ENCODE measurements around the gene GFOD1.

Gene GFOD1

GRCh38 chr6:13485923-13486562 is 1.4 kb downstream of the GFOD1 start:
- peak; percentile 25 to 30 for DNase-seq (ENCODE audit: low read depth in 2 of 2)

- no peak for DNase-seq (ENCODE audit: low read depth in 2 of 2)
These were observed 2.1 kb downstream of the GFOD1 start for GRCh38 chr6:13485303-13485702.

GRCh38 chr6:13484827-13485226 is 2.6 kb downstream of the GFOD1 start:
- no peak for DNase-seq (ENCODE audit: low read depth in 2 of 2)

GRCh38 chr6:13484138-13484708 is 3.2 kb downstream of the GFOD1 start:
- no peak for DNase-seq (ENCODE audit: low read depth in 2 of 2)

GRCh38 chr6:13480631-13481501 is 6.5 kb downstream of the GFOD1 start:
- DNase-seq (ENCODE audit: low read depth in 2 of 2) = no peak

GRCh38 chr6:13479971-13480434 is 7.4 kb downstream of the GFOD1 start:
- DNase-seq (ENCODE audit: low read depth in 2 of 2) = no peak

GRCh38 chr6:13479206-13479800 is 8.1 kb downstream of the GFOD1 start:
- no peak for DNase-seq (ENCODE audit: low read depth in 2 of 2)

- no peak for DNase-seq (ENCODE audit: low read depth in 2 of 2)
These were observed 8.9 kb downstream of the GFOD1 start for GRCh38 chr6:13478525-13478966.

- DNase-seq (ENCODE audit: low read depth in 2 of 2) = no peak
These were observed 12.6 kb downstream of the GFOD1 start for GRCh38 chr6:13474787-13475186.

- no peak for DNase-seq (ENCODE audit: low read depth in 2 of 2)
These were observed 13.0 kb downstream of the GFOD1 start for GRCh38 chr6:13474360-13474759.

GRCh38 chr6:13473768-13474165 is 13.6 kb downstream of the GFOD1 start:
- no peak for DNase-seq (ENCODE audit: low read depth in 2 of 2)

- no peak for DNase-seq (ENCODE audit: low read depth in 2 of 2)
These were observed 14.2 kb downstream of the GFOD1 start for GRCh38 chr6:13472976-13473767.

GRCh38 chr6:13472099-13472498 is 15.3 kb downstream of the GFOD1 start:
- no peak for DNase-seq (ENCODE audit: low read depth in 2 of 2)

- no peak for DNase-seq (ENCODE audit: low read depth in 2 of 2)
These were observed 16.2 kb downstream of the GFOD1 start for GRCh38 chr6:13471184-13471583.

- DNase-seq (ENCODE audit: low read depth in 2 of 2) = no peak
These were observed 16.9 kb downstream of the GFOD1 start for GRCh38 chr6:13470238-13471140.

- no peak for DNase-seq (ENCODE audit: low read depth in 2 of 2)
These were observed 17.7 kb downstream of the GFOD1 start for GRCh38 chr6:13469693-13470092.

- no peak for DNase-seq (ENCODE audit: low read depth in 2 of 2)
These were observed 18.6 kb downstream of the GFOD1 start for GRCh38 chr6:13468839-13469238.

GRCh38 chr6:13467216-13467600 is 20.2 kb downstream of the GFOD1 start:
- DNase-seq (ENCODE audit: low read depth in 2 of 2) = no peak

- no peak for DNase-seq (ENCODE audit: low read depth in 2 of 2)
These were observed 20.8 kb downstream of the GFOD1 start for GRCh38 chr6:13466304-13467215.
